OCI-LY7 (cell line): ENCODE data around the gene C19orf25. TPM values are rescaled to one million over a fixed set of nuclear protein-coding genes. Genes with fewer than 3 reads are reported as not detected.

ENCODE experiments used
- BruUV-seq: library from RNA; stranded (reverse); fragments of 400-500 nt; replicated peaks from 2 replicates; lab custom pipeline; 2021; lab: Mats Ljungman, UMichigan
- CTCF ChIA-PET: fragments of 300-600 bp; sonication (Branson Sonifier 250); formaldehyde crosslinking; loops from one replicate; lab custom pipeline; 2022; ENCODE audit warnings: antibody characterized with exemption; ENCODE audit not compliant: unreplicated experiment; lab: Charles Lee
- POLR2A ChIA-PET: fragments of 300-600 bp; sonication (Branson Sonifier 250); formaldehyde crosslinking; loops from one replicate; lab custom pipeline; 2022; ENCODE audit warnings: antibody characterized with exemption; lab: Charles Lee
- DNase-seq: peaks from one replicate; pipeline ENCODE4 v3.0.0-alpha.2; 2015; ENCODE audit warnings: low spot score
- H2AFZ ChIP-seq: fragments of 200-600 bp; sonication (generic), shearing (Covaris generic); 2 replicates; pipeline ENCODE4 v1.6.1; 2014; ENCODE audit warnings: mild to moderate bottlenecking, antibody characterized with exemption, low read length, moderate library complexity
- H3K27ac ChIP-seq: fragments of 200-600 bp; sonication (generic); 2 replicates; pipeline ENCODE4 v1.5.1; 2014; ENCODE audit warnings: mixed run types, low read depth, mild to moderate bottlenecking, moderate library complexity, low read length, inconsistent platforms; ENCODE audit not compliant: poor library complexity, severe bottlenecking
- H3K36me3 ChIP-seq: fragments of 200-600 bp; sonication (generic); 2 replicates; pipeline ENCODE4 v1.6.1; 2014; ENCODE audit warnings: mild to moderate bottlenecking, antibody characterized with exemption, low read length, moderate library complexity, mixed read lengths; ENCODE audit not compliant: insufficient read depth
- H3K4me1 ChIP-seq: fragments of 200-600 bp; sonication (generic); 2 replicates; pipeline ENCODE4 v1.5.1; 2014; ENCODE audit warnings: mild to moderate bottlenecking, low read length; ENCODE audit not compliant: insufficient read depth, poor library complexity, severe bottlenecking
- H3K4me2 ChIP-seq: fragments of 200-600 bp; sonication (generic); 2 replicates; pipeline ENCODE4 v1.6.1; 2014; ENCODE audit warnings: mild to moderate bottlenecking, low read length
- H3K4me3 ChIP-seq: fragments of 200-600 bp; sonication (generic); 2 replicates; pipeline ENCODE4 v1.5.1; 2014; ENCODE audit warnings: mild to moderate bottlenecking, low read depth, low read length; ENCODE audit not compliant: poor library complexity, severe bottlenecking
- H3K79me2 ChIP-seq: fragments of 200-600 bp; sonication (generic); 2 replicates; pipeline ENCODE4 v1.6.1; 2016; ENCODE audit warnings: low read depth, mild to moderate bottlenecking, low read length, moderate library complexity, mixed read lengths; ENCODE audit not compliant: insufficient read depth
- H3K9me2 ChIP-seq: fragments of 200-600 bp; sonication (generic); 2 replicates; pipeline ENCODE4 v1.6.1; 2016; ENCODE audit warnings: mild to moderate bottlenecking, low read length, mixed read lengths; ENCODE audit not compliant: insufficient read depth
- H3K9me3 ChIP-seq: fragments of 200-600 bp; sonication (generic); 2 replicates; pipeline ENCODE4 v1.6.1; 2014; ENCODE audit warnings: mild to moderate bottlenecking, mixed run types, low read length, mixed read lengths
- H4K20me1 ChIP-seq: fragments of 200-600 bp; sonication (generic); 2 replicates; pipeline ENCODE4 v1.6.1; 2014; ENCODE audit warnings: mild to moderate bottlenecking, antibody characterized with exemption, low read length, moderate library complexity, mixed read lengths; ENCODE audit not compliant: insufficient read depth
- EZH2phosphoT487 ChIP-seq: fragments of 200-600 bp; sonication (generic); IDR thresholded peaks from 2 replicates; pipeline ENCODE4 v1.6.1; 2018; ENCODE audit warnings: low read depth, borderline replicate concordance, mild to moderate bottlenecking, mixed run types, antibody characterized with exemption, low read length, moderate library complexity, mixed read lengths
- intact Hi-C: fragments of 100-400 bp; cut with micrococcal nuclease; formaldehyde crosslinking; loops from one replicate; pipeline ENCODE4 v1.10.0; 2022; ENCODE audit not compliant: unreplicated experiment
- total RNA-seq, 2 experiments: library from RNA; depleted of rRNA in 1 of 2; stranded (reverse); fragments of >200 nt in 1 of 2; shearing (Covaris generic) in 1 of 2; gene quantifications; 2 replicates each; pipeline ENCODE4 v1.2.3, GENCODE V29; 2014 to 2022
- TF ChIP-seq, protein P1 (sequence below): fragments of 200-600 bp; sonication (generic); conservative IDR thresholded peaks from 2 replicates; pipeline ENCODE4 v1.5.1; 2014; ENCODE audit warnings: mild to moderate bottlenecking, antibody characterized with exemption, low read length, moderate library complexity, mixed read lengths

The C19orf25 gene
- total RNA-seq, 2 experiments from 2014 or later: 45.6 to 58.6 TPM

DNA sequence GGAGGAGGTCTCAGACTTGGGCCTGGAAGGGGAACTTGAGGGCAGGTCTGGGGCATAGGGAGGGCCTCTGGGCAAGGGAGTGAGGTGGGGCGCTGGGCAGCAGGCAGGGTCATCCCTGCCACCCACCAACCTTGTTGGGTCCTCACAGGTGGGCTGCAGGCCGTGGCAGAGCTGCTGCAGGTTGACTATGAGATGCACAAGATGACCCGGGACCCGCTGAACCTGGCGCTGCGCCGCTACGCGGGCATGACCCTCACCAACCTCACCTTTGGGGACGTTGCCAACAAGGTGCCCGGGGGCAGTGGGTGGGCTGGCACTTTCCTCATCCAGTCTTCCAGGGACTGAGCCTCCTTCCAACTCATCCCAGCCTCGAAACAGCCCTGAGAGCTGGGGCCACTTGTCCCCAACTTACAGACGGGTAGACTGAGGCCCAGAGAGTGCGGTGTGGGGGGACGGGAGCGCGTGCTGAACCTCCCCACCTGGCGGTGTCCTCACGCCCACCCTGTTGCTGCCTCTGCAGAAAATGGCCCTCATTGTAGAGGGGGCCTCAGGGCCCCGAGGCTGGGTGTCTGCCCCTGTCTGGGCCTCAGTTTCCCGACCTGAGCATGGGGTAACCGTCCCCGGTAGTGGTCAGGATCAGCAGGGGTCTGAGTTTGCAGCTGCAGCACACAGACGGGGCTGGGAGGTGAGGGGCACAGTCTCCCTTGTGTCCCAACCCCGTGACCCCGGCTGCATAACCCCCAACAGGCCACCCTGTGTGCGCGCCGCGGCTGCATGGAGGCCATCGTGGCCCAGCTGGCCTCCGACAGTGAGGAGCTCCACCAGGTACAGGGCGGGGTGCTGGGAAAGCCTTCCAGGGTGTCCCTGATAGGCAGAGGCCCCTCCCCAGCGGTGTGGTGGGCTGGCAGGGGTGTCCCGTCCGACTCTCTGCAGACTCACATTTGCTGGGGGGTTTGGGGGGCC lies 18.7 kb downstream of the C19orf25 start:
- no peaks in the 10 kb centered on the region for H3K36me3 ChIP-seq
- H4K20me1 ChIP-seq: no peaks in the 10 kb centered on the region
- intact Hi-C loops: no loop called here
- CTCF ChIA-PET: no interaction called here
- no TSS peak for BruUV-seq
- peaks cover 10% of the 10 kb centered on the region for H3K4me1 ChIP-seq
- H3K27ac ChIP-seq: no peak overlapping the region
- H3K9me3 ChIP-seq: no peaks in the 10 kb centered on the region
- H3K9me2 ChIP-seq: no peaks in the 10 kb centered on the region
- no peak overlapping the region for H2AFZ ChIP-seq
- TF ChIP-seq, protein P1, sequence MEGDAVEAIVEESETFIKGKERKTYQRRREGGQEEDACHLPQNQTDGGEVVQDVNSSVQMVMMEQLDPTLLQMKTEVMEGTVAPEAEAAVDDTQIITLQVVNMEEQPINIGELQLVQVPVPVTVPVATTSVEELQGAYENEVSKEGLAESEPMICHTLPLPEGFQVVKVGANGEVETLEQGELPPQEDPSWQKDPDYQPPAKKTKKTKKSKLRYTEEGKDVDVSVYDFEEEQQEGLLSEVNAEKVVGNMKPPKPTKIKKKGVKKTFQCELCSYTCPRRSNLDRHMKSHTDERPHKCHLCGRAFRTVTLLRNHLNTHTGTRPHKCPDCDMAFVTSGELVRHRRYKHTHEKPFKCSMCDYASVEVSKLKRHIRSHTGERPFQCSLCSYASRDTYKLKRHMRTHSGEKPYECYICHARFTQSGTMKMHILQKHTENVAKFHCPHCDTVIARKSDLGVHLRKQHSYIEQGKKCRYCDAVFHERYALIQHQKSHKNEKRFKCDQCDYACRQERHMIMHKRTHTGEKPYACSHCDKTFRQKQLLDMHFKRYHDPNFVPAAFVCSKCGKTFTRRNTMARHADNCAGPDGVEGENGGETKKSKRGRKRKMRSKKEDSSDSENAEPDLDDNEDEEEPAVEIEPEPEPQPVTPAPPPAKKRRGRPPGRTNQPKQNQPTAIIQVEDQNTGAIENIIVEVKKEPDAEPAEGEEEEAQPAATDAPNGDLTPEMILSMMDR: no peak
- no peak for TF ChIP-seq EZH2phosphoT487
- no peaks in the 10 kb centered on the region for H3K79me2 ChIP-seq
- H3K4me2 ChIP-seq: no peak overlapping the region
- POLR2A ChIA-PET: no interaction called here
- no peak for DNase-seq
- no peak overlapping the region for H3K4me3 ChIP-seq

DNA sequence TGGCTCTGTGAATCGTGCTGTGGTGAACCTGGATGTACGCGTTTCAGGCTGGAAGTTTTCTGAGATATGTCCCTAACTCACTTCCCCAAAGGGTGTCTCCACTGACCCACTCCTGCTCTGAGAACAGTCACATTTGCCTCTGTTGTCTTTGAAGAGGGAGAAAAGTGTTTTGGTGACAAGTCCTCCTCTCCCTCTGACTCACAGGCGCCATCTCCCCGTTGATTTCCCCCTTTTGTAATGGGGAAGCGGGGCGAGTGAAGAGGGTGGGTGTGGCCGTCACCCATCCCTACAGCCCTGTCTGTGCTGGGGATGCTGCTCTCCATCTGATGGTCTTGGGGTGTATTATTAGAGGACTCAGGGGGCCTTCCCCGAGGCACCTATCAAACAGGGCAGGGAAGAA lies 19.5 kb downstream of the C19orf25 start:
- POLR2A ChIA-PET: no interaction called here
- no peak overlapping the region for H3K27ac ChIP-seq
- H3K9me2 ChIP-seq: no peaks in the 10 kb centered on the region
- no peak overlapping the region for H3K4me3 ChIP-seq
- CTCF ChIA-PET: no interaction called here
- no peak overlapping the region for H3K4me2 ChIP-seq
- no peak for DNase-seq
- H3K4me1 ChIP-seq: peaks cover 18% of the 10 kb centered on the region
- H3K36me3 ChIP-seq: no peaks in the 10 kb centered on the region
- no peak overlapping the region for H2AFZ ChIP-seq
- no peaks in the 10 kb centered on the region for H3K9me3 ChIP-seq
- BruUV-seq: no TSS peak
- TF ChIP-seq, protein P1: no peak
- no peak for TF ChIP-seq EZH2phosphoT487
- no peaks in the 10 kb centered on the region for H4K20me1 ChIP-seq
- H3K79me2 ChIP-seq: no peaks in the 10 kb centered on the region
- intact Hi-C loops: no loop called here

DNA sequence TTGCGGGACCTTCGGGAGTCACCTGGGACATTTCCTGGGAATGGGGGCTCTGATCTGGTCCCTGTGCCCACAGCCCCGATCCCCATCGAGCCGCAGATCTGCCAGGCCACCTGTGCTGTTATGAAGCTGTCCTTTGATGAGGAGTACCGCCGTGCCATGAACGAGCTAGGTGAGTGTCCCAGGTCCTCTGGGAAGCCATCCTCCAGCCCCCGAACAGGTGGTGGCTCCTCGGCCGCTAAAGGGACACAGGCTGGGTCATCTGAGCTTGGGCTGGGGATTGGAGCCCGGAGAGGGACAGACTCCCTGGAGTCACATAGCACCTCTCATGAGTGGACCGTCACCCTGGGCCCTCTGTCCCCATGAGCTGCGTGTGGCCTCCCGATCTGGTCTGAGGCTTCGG lies 21.1 kb downstream of the C19orf25 start:
- BruUV-seq: no TSS peak
- POLR2A ChIA-PET: no interaction called here
- CTCF ChIA-PET: no interaction called here

More for the DNA sequence above, 21.1 kb downstream of the C19orf25 start:
- Histone ChIP-seq H3K4me1 (peaks cover 26% of the 10 kb centered on the region), H3K9me3 (no peaks in the 10 kb centered on the region), H3K4me2 (no peak overlapping the region), H3K27ac (no peak overlapping the region), H2AFZ (no peak overlapping the region), H3K9me2 (no peaks in the 10 kb centered on the region), H3K4me3 (no peak overlapping the region), H3K36me3 (no peaks in the 10 kb centered on the region), H4K20me1 (no peaks in the 10 kb centered on the region), H3K79me2 (no peaks in the 10 kb centered on the region)
- no peak for TF ChIP-seq EZH2phosphoT487
- TF ChIP-seq, protein P1: no peak
- no peak for DNase-seq
- intact Hi-C loops: no loop called here
